Panc1 (cell line): ENCODE data around the gene SMIM35. TPM values are rescaled to one million over a fixed set of nuclear protein-coding genes. Genes with fewer than 3 reads are reported as not detected.
A peak's percentile ranks its signal among the peaks of the same experiment; 100 is the strongest.

Experiments used
- ATAC-seq: fragments of 200-7000 bp; cut with Tn5 transposase; 2 replicates; pipeline ENCODE4 v1.9.1; 2020; ENCODE audit warnings: mild to moderate bottlenecking, moderate library complexity
- BruUV-seq: library from RNA; stranded (reverse); fragments of 400-500 nt; replicated peaks from 2 replicates; lab custom pipeline; 2021; lab: Mats Ljungman, UMichigan
- CTCF ChIA-PET: fragments of 300-600 bp; sonication (Branson Sonifier 250); formaldehyde crosslinking; loops from one replicate; lab custom pipeline; 2022; ENCODE audit warnings: antibody characterized with exemption; lab: Charles Lee
- POLR2A ChIA-PET: fragments of 300-600 bp; sonication (Branson Sonifier 250); formaldehyde crosslinking; loops from one replicate; lab custom pipeline; 2022; ENCODE audit warnings: antibody characterized with exemption; lab: Charles Lee
- DNase-seq: peaks from one replicate; pipeline ENCODE4 v3.0.0-alpha.2; 2010; ENCODE audit warnings: low read depth, low spot score
- H3K27ac ChIP-seq: 2 replicates; pipeline ENCODE4 v1.5.1; 2011; ENCODE audit warnings: mild to moderate bottlenecking, low read length, inconsistent platforms
- H3K27me3 ChIP-seq: fragments of 200-500 bp; sonication (Bioruptor generic); 2 replicates; pipeline ENCODE4 v1.6.0; 2014; ENCODE audit warnings: low read length, inconsistent platforms; ENCODE audit not compliant: control insufficient read depth, insufficient read depth
- H3K36me3 ChIP-seq: fragments of 200-500 bp; sonication (Bioruptor generic); 2 replicates; pipeline ENCODE4 v1.5.1; 2014; ENCODE audit warnings: inconsistent platforms, mild to moderate bottlenecking, low read length, moderate library complexity; ENCODE audit not compliant: control insufficient read depth, insufficient read depth
- H3K4me1 ChIP-seq: 2 replicates; pipeline ENCODE4 v1.5.1; 2011; ENCODE audit warnings: inconsistent platforms, mild to moderate bottlenecking, low read length, moderate library complexity; ENCODE audit not compliant: control insufficient read depth, insufficient read depth
- H3K4me3 ChIP-seq, 2 experiments: 2 replicates each; pipeline ENCODE4 v1.5.1; 2011 to 2012; ENCODE audit warnings: low read depth in 2 of 2, low read length in 2 of 2, mild to moderate bottlenecking in 2 of 2, inconsistent platforms in 1 of 2, moderate library complexity in 1 of 2
- H3K9me3 ChIP-seq: fragments of 200-500 bp; sonication (Bioruptor generic); 2 replicates; pipeline ENCODE4 v1.5.1; 2014; ENCODE audit warnings: low read depth, mild to moderate bottlenecking, inconsistent platforms, low read length, moderate library complexity; ENCODE audit not compliant: control insufficient read depth, insufficient read depth
- CTCF ChIP-seq: fragments of 450-650 bp; IDR thresholded peaks from 2 replicates; pipeline ENCODE4 v1.5.1; 2017; ENCODE audit warnings: mild to moderate bottlenecking
- POLR2AphosphoS5 ChIP-seq: IDR thresholded peaks from 2 replicates; pipeline ENCODE4 v1.6.1; 2012; ENCODE audit warnings: mild to moderate bottlenecking, low read depth, low read length, moderate library complexity
- REST ChIP-seq, 2 experiments: IDR thresholded peaks; 2 replicates each; pipeline ENCODE4 v1.6.1; 2011 to 2012; ENCODE audit warnings: low read depth in 2 of 2, control low read depth in 1 of 2, low read length in 1 of 2, mild to moderate bottlenecking in 1 of 2, moderate library complexity in 1 of 2; ENCODE audit not compliant: insufficient read depth in 1 of 2
- SIN3A ChIP-seq: IDR thresholded peaks from 2 replicates; pipeline ENCODE4 v1.6.1; 2012; ENCODE audit warnings: low read depth, mild to moderate bottlenecking, low read length, moderate library complexity, borderline replicate concordance; ENCODE audit not compliant: insufficient read depth
- TCF7L2 ChIP-seq: IDR thresholded peaks from 2 replicates; pipeline ENCODE4 v1.6.1; 2011; ENCODE audit warnings: mild to moderate bottlenecking, low read depth, low read length, inconsistent platforms
- in situ Hi-C: cut with HindIII; loops from 2 replicates; pipeline ENCODE4 v1.10.0; 2016; ENCODE audit warnings: low sequenced_read_pairs, low pct_unique_long_range_greater_than_20kb
- intact Hi-C: fragments of 100-400 bp; cut with micrococcal nuclease; formaldehyde crosslinking; loops from one replicate; pipeline ENCODE4 v1.10.0; 2022; ENCODE audit not compliant: unreplicated experiment
- total RNA-seq: library from RNA; stranded (reverse); gene quantifications from one replicate; pipeline ENCODE4 v1.2.1, GENCODE V29; 2021; ENCODE audit not compliant: unreplicated experiment

The SMIM35 gene
- total RNA-seq, 1 experiment from 2014 or later: not detected

- CTCF ChIA-PET: no interaction called here
- POLR2A ChIA-PET: no interaction called here
- Histone ChIP-seq H3K4me3 (no peak overlapping the region), H3K27me3 (peaks cover 13% of the 10 kb centered on the region), H3K4me1 (no peaks in the 10 kb centered on the region), H3K36me3 (no peaks in the 10 kb centered on the region), H3K27ac (no peak overlapping the region), H3K9me3 (no peaks in the 10 kb centered on the region)
- DNase-seq: no peak
- in situ Hi-C loops (no loop called here), intact Hi-C loops (no loop called here)
- BruUV-seq: no TSS peak
- TF ChIP-seq SIN3A (no peak), REST (IDR thresholded peaks at IDR 0.05; ENCODE audit: insufficient read depth in 1 of 2, low read depth in 2 of 2, low read length in 1 of 2) (no peak), TCF7L2 (no peak)
- ATAC-seq: no peak
Measured at GRCh38 chr11:118014022-118014421, 72.7 kb downstream of the SMIM35 start.

GRCh38 chr11:118012083-118012669 is 74.6 kb downstream of the SMIM35 start:
- in situ Hi-C loops: no loop called here
- Histone ChIP-seq H3K9me3 (no peaks in the 10 kb centered on the region), H3K27me3 (peaks cover 13% of the 10 kb centered on the region), H3K27ac (no peak overlapping the region), H3K4me1 (no peaks in the 10 kb centered on the region), H3K36me3 (no peaks in the 10 kb centered on the region), H3K4me3 (no peak overlapping the region)
- CTCF ChIA-PET: no interaction called here
- no TSS peak for BruUV-seq
- intact Hi-C loops: no loop called here
- DNase-seq (no peak), ATAC-seq (peak; percentile 81)
- TF ChIP-seq POLR2AphosphoS5 (no peak), CTCF (no peak), REST (IDR thresholded peaks at IDR 0.05; ENCODE audit: insufficient read depth in 1 of 2, low read depth in 2 of 2, low read length in 1 of 2) (no peak), TCF7L2 (no peak)
- POLR2A ChIA-PET: no interaction called here
